ENCODE data around the gene ZNF326. TPM values are rescaled to one million over a fixed set of nuclear protein-coding genes. Genes with fewer than 3 reads are reported as not detected.

ZNF326 gene
- polyA plus RNA-seq, 1 of the 3 experiments (the other 2 are of a cell fraction), result 16.4 TPM

DNA sequence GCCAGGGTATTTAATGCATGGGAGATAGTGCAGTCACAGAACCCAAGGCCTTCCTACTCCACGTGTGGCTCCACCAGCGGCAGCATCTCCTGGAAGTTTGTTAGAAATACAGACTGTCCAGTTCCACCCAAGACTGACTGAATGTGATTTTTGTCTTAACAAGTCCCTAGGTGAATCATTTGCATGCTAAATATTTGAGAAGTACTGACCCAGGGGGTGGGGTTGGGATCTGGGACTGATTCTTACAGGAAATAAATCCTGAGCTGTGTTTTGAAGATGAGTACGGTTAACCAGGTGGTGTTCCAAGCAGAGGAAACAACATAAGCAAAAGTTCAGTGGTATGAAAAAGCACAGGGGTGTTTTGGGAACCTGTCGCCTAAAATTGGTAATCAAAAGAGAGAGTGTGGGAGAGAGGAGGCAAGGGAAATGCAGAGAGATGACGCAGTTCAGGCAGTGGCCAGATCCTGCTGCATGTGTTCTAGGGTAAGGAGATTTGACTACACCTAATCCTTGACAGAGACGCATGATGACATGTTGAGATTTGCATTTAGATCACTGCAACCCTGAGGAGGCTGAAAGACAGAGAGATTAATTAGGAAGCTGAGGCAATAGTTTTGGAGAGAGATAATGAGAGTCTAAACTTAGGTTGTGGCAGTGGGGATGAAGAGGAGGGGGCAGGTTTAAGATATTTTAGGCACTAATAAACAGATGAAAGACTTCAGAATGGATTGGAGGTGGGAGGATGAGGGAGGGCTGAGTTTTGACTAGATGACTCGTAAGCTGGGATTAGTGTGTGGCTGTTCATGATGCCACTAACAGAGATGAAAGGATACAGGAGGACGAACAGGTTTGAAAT, 3.7 kb upstream of the ZNF326 start:
- Histone ChIP-seq H3F3A (replicated peaks; ENCODE audit: insufficient read depth) (no peaks in the 10 kb centered on the region), H3K4me1 (ENCODE audit: control insufficient read depth in 1 of 2, insufficient read depth in 2 of 2, low read depth in 1 of 2, low read length in 1 of 2) (peaks cover 0 to 5% of the 10 kb centered on the region in 2 experiments; a peak in 2 of 4 replicates), H3K4me2 (no peak overlapping the region), H3K9ac (no peak overlapping the region), H4K20me1 (ENCODE audit: insufficient read depth) (peaks cover 6% of the 10 kb centered on the region), H3K27ac (ENCODE audit: low read depth in 2 of 2, low read length in 1 of 2) (no peak overlapping the region), H3K9me3 (no peaks in the 10 kb centered on the region), H3K79me2 (ENCODE audit: insufficient read depth) (peaks cover 11% of the 10 kb centered on the region), H2AFZ (ENCODE audit: low read depth) (no peak overlapping the region), H3K4me3 (ENCODE audit: low read depth in 2 of 2, low read length in 1 of 2) (no peak overlapping the region), H3K9me2 (no peaks in the 10 kb centered on the region), H3K36me3 (replicated peaks in 1 of 2; ENCODE audit: control insufficient read depth in 1 of 2, insufficient read depth in 2 of 2, low read length in 1 of 2) (no peaks in the 10 kb centered on the region), H3K27me3 (ENCODE audit: insufficient read depth) (no peaks in the 10 kb centered on the region)
- TF ChIP-seq SMC3 (IDR thresholded peaks at IDR 0.05; ENCODE audit: low read depth, low read length) (no peak), ELF1 (IDR thresholded peaks at IDR 0.05) (no peak), NFIC (IDR thresholded peaks at IDR 0.05; ENCODE audit: borderline replicate concordance) (no peak), TAF1 (IDR thresholded peaks at IDR 0.05; ENCODE audit: borderline replicate concordance, low read depth, low read length) (no peak), RXRA (IDR thresholded peaks at IDR 0.05; ENCODE audit: borderline replicate concordance, low read depth) (no peak), TEAD4 (IDR thresholded peaks at IDR 0.05; ENCODE audit: borderline replicate concordance, insufficient read depth) (no peak), TCF12 (IDR thresholded peaks at IDR 0.05) (no peak), SIN3A (IDR thresholded peaks at IDR 0.05; ENCODE audit: borderline replicate concordance, low read depth, low read length) (no peak), EP300 (IDR thresholded peaks at IDR 0.05; ENCODE audit: borderline replicate concordance in 1 of 2, low read depth in 1 of 2, low read length in 1 of 2) (no peak)
- TF ChIP-seq, protein P1, sequence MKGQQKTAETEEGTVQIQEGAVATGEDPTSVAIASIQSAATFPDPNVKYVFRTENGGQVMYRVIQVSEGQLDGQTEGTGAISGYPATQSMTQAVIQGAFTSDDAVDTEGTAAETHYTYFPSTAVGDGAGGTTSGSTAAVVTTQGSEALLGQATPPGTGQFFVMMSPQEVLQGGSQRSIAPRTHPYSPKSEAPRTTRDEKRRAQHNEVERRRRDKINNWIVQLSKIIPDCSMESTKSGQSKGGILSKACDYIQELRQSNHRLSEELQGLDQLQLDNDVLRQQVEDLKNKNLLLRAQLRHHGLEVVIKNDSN (IDR thresholded peaks at IDR 0.05; ENCODE audit: borderline replicate concordance, low read depth), result no peak
- TF ChIP-seq, protein P2, sequence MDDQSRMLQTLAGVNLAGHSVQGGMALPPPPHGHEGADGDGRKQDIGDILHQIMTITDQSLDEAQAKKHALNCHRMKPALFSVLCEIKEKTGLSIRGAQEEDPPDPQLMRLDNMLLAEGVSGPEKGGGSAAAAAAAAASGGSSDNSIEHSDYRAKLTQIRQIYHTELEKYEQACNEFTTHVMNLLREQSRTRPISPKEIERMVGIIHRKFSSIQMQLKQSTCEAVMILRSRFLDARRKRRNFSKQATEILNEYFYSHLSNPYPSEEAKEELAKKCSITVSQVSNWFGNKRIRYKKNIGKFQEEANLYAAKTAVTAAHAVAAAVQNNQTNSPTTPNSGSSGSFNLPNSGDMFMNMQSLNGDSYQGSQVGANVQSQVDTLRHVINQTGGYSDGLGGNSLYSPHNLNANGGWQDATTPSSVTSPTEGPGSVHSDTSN (IDR thresholded peaks at IDR 0.05), result no peak
- TF ChIP-seq, protein P3, sequence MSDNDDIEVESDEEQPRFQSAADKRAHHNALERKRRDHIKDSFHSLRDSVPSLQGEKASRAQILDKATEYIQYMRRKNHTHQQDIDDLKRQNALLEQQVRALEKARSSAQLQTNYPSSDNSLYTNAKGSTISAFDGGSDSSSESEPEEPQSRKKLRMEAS (IDR thresholded peaks at IDR 0.05; ENCODE audit: low read depth), result no peak
- TF ChIP-seq, protein P4, sequence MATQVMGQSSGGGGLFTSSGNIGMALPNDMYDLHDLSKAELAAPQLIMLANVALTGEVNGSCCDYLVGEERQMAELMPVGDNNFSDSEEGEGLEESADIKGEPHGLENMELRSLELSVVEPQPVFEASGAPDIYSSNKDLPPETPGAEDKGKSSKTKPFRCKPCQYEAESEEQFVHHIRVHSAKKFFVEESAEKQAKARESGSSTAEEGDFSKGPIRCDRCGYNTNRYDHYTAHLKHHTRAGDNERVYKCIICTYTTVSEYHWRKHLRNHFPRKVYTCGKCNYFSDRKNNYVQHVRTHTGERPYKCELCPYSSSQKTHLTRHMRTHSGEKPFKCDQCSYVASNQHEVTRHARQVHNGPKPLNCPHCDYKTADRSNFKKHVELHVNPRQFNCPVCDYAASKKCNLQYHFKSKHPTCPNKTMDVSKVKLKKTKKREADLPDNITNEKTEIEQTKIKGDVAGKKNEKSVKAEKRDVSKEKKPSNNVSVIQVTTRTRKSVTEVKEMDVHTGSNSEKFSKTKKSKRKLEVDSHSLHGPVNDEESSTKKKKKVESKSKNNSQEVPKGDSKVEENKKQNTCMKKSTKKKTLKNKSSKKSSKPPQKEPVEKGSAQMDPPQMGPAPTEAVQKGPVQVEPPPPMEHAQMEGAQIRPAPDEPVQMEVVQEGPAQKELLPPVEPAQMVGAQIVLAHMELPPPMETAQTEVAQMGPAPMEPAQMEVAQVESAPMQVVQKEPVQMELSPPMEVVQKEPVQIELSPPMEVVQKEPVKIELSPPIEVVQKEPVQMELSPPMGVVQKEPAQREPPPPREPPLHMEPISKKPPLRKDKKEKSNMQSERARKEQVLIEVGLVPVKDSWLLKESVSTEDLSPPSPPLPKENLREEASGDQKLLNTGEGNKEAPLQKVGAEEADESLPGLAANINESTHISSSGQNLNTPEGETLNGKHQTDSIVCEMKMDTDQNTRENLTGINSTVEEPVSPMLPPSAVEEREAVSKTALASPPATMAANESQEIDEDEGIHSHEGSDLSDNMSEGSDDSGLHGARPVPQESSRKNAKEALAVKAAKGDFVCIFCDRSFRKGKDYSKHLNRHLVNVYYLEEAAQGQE (IDR thresholded peaks at IDR 0.05; ENCODE audit: low read depth, low read length), result no peak
- TF ChIP-seq, protein P5, sequence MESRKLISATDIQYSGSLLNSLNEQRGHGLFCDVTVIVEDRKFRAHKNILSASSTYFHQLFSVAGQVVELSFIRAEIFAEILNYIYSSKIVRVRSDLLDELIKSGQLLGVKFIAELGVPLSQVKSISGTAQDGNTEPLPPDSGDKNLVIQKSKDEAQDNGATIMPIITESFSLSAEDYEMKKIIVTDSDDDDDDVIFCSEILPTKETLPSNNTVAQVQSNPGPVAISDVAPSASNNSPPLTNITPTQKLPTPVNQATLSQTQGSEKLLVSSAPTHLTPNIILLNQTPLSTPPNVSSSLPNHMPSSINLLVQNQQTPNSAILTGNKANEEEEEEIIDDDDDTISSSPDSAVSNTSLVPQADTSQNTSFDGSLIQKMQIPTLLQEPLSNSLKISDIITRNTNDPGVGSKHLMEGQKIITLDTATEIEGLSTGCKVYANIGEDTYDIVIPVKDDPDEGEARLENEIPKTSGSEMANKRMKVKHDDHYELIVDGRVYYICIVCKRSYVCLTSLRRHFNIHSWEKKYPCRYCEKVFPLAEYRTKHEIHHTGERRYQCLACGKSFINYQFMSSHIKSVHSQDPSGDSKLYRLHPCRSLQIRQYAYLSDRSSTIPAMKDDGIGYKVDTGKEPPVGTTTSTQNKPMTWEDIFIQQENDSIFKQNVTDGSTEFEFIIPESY (IDR thresholded peaks at IDR 0.05; ENCODE audit: borderline replicate concordance, low read depth), result no peak
- TF ChIP-seq, protein P6, sequence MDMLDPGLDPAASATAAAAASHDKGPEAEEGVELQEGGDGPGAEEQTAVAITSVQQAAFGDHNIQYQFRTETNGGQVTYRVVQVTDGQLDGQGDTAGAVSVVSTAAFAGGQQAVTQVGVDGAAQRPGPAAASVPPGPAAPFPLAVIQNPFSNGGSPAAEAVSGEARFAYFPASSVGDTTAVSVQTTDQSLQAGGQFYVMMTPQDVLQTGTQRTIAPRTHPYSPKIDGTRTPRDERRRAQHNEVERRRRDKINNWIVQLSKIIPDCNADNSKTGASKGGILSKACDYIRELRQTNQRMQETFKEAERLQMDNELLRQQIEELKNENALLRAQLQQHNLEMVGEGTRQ (IDR thresholded peaks at IDR 0.05; ENCODE audit: borderline replicate concordance, low read depth, low read length), result no peak
- TF ChIP-seq, protein P7, sequence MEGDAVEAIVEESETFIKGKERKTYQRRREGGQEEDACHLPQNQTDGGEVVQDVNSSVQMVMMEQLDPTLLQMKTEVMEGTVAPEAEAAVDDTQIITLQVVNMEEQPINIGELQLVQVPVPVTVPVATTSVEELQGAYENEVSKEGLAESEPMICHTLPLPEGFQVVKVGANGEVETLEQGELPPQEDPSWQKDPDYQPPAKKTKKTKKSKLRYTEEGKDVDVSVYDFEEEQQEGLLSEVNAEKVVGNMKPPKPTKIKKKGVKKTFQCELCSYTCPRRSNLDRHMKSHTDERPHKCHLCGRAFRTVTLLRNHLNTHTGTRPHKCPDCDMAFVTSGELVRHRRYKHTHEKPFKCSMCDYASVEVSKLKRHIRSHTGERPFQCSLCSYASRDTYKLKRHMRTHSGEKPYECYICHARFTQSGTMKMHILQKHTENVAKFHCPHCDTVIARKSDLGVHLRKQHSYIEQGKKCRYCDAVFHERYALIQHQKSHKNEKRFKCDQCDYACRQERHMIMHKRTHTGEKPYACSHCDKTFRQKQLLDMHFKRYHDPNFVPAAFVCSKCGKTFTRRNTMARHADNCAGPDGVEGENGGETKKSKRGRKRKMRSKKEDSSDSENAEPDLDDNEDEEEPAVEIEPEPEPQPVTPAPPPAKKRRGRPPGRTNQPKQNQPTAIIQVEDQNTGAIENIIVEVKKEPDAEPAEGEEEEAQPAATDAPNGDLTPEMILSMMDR (IDR thresholded peaks at IDR 0.05), result no peak
- POLR2A ChIA-PET, result no interaction called here
- CTCF ChIA-PET, result interaction anchor here (0.6 to 3.9 kb wide), 5 partner anchors 148 to 304 kb away, joined by 3 to 31 read pairs (median 4); no protein-coding TSS in a partner anchor
- no peak for DNase-seq
- 86% methylated on average over 8 of the region's 8 CpGs for WGBS (ENCODE audit: low lambda C conversion rate)
